GM18870 (cell line): ENCODE results near the gene SPAM1.
"Not testable (repeated sequence)": the region's sequence is repeated elsewhere in the genome, so short reads cannot be mapped to it uniquely, and the experiment has no call there.

Experiments used
- ATAC-seq: cut with Tn5 transposase; IDR thresholded peaks from one replicate; pipeline ENCODE4 v1.9.1; 2021; ENCODE audit warnings: moderate library complexity; ENCODE audit not compliant: unreplicated experiment

SPAM1 gene

DNA sequence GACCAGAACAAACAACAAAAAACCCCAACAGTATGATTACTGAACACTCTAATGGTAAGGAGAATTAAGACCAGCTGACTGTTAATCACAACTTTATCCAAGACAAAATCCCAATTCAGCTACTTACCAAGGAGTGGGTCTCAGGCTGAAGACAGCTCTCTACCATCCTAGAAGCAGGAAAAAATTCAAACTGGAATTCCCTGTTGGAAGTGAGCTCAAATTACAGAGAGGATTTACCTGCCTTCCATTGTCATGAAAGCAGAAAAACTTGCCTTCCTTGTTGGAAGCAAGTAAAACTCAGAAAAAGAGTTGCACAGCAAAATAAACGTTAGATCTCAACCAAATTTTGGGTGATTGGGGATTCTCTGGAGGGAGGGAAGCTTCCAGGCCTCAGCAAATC is 20.9 kb downstream of the SPAM1 start:
- ATAC-seq = no peak

DNA sequence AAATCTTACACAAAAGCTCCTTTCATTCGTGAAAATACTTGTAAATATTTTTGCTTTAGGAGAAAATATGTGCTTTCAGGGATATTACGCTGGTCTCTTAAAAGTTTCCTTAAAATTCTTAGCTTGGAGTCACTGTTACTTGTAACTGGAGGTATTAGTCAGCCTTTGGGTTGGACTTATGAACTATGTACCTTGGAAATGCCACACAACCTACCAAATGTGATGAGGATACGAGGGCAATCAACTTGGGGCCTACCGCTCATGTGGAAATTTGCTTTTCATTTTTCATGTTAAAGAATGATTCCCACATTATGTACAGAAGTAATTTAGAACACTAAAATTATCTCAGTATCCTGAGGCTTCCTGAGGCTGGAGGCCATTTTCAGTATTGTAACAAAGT is 23.1 kb downstream of the SPAM1 start:
- no peak for ATAC-seq

GRCh38 chr7:123958186-123958703 is 33.2 kb downstream of the SPAM1 start:
- no peak for ATAC-seq

GRCh38 chr7:123961771-123962170 is 36.7 kb downstream of the SPAM1 start:
- no peak for ATAC-seq

- no peak for ATAC-seq
These were observed 41.9 kb downstream of the SPAM1 start for GRCh38 chr7:123966936-123967335.

DNA sequence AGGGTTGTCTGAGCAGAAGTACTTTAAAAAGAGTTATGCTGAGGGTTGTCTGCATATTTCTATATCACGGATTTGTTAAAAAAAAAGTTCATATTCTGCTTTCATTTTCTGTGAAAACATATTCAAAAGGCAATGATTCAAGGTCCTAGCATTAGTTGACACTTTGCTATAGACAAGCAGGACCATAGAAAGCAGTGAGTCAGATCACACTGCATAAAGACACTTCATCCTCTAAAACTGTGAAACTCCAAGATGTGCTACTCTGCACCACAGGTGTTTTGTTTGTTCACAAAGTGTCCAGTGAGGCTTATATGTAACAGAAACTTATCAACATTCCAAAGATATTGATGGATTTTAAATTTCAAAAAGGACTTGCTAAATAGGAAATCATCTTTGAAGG is 47.0 kb downstream of the SPAM1 start:
- no peak for ATAC-seq

- no peak for ATAC-seq
These were observed 47.8 kb downstream of the SPAM1 start for GRCh38 chr7:123972831-123973230.

GRCh38 chr7:123974326-123974908 is 49.4 kb downstream of the SPAM1 start:
- no peak for ATAC-seq

DNA sequence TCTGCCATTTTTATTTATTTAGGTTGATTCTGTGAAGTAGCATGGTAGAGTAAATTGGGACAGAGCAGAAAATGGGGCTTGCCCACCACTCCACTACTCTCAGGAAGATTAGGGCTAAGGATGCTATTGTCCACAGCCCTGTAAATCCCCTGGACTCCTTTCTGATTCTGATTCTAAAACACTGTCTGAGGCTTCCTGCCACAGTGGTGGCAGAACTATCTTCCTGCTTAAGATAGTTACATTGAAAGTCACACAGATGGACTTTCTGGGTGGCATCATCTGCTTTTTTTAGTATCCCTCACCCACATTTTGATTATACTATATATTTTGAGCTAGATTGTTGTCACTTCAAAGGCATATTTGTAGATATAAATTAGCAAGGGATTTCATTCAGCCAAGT is 50.0 kb downstream of the SPAM1 start:
- no peak for ATAC-seq

GRCh38 chr7:123977081-123977480 is 52.0 kb downstream of the SPAM1 start:
- ATAC-seq = no peak

DNA sequence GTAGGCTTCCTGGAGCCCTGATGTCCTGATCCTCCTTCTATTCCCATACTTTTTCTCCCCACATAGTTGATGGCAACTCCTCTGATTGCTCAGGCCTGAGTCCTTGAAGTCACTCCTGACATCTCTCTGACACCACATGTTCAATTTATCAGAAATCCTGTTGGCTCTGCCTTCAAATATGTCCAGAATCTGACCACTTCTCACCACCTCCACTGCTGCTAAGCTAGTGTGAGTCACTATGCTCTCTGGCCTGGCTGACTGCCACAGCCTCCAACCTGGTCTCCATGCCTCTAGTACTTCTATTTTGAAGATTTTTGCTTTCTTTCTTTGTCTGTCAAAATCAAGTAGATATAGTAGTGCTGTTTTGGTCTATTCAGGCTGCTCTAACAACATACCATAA is 54.8 kb downstream of the SPAM1 start:
- ATAC-seq = no peak

DNA sequence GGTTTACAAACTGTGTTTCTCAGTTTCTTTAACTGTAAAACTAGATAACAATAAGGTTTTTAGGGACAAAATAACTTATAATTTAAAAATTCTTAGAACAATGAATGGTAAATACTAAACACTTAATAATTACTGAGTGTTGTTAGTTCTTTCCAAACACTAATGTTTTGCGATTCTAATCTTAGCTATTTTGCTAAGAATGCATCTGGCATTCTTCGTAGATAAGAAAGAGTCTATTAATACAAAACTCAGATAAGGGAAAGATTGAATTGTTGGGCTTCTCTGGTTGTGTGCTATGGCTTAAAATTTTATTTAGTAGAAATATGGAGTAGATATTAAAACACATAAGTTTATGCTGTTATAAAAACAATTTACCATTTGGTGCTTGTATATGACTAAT is 62.4 kb downstream of the SPAM1 start:
- no peak for ATAC-seq

GRCh38 chr7:123992913-123993518 is 68.0 kb downstream of the SPAM1 start:
- ATAC-seq = no peak

- ATAC-seq = no peak
These were observed 69.0 kb downstream of the SPAM1 start for GRCh38 chr7:123993996-123994395.

DNA sequence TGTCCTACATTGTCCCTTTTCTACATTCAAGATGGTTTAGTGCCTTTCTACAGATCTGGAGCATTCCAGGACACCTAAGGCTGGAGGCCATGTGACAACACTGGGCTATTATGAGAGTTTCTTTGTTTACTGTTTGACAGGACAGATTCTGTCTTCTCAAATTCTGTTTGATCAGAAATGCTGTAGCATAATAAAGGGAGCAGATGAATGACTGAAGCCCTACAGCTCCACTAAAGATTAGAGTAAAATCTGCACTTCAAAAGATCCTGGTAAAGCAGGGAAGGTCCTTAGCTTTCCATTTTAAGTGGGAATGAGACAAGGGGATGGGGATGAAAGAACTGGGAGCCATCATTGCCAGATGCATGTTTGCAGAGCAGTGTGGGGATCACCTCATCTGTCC is 69.4 kb downstream of the SPAM1 start:
- ATAC-seq = no peak

GRCh38 chr7:123995617-123996326 is 70.7 kb downstream of the SPAM1 start:
- ATAC-seq = no peak

DNA sequence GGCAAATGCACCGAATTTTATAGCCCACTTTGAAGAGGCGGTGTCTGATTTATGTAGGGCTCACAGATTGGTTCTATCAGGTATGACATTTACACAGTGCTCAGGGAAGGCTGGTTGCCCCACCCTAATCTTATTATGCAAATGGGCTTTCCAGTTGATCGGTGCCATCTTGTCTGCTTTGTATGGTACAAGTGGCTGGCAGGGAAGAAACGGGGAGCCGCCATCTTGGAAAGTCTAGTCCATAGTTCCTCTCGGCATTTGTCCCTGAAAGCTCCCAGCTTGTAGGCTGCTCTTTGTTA is 71.2 kb downstream of the SPAM1 start:
- no peak for ATAC-seq

DNA sequence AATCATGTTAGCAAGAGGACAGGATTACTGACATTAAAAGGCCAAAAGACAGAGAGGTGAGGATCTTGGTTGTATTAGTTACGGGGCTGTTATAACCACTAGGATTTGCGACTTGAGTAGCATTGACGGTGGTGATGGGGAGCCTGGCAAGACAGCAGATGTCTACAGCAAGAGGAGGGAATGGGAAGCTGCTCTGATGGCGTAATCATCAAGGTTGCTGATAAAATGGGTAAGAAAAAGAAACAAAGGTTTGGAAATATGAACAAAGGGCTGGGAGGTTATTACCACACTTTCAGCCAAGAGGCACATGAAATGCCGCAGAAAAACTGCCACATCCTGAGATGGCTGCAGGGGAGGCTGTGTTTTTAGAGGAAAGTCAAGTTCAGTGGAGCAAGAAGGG is 73.9 kb downstream of the SPAM1 start:
- ATAC-seq = no peak

DNA sequence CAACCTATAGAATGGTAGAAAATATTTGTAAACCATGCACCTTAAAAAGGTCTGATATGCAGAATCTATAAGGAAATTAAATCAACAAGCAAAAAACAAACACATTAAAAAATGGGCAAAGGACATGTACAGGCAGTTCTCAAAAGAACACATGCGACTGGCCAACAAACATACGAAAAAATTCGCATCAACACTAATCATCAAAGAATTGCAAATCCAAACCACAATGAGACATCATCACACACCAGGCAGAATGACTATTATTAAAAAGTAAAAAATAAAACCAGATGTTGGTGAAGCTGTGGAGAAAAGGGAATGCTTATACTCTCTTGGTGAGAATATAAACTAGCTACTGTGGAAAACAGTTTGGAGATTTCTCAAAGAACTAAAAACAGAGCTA is 74.7 kb downstream of the SPAM1 start:
- no peak for ATAC-seq

DNA sequence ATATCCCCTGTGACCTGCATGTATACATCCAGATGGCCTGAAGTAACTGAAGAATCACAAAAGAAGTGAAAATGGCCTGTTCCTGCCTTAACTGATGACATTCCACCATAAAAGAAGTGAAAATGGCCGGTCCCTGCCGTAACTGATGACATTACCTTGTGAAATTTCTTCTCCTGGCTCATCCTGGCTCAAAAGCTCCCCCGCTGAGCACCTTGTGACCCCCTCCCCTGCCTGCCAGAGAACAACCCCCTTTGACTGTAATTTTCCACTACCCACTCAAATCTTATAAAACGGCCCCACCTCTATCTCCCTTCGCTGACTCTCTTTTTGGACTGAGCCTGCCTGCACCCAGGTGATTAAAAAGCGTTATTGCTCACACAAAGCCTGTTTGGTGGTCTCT is 83.3 kb downstream of the SPAM1 start:
- ATAC-seq = not testable (repeated sequence)

DNA sequence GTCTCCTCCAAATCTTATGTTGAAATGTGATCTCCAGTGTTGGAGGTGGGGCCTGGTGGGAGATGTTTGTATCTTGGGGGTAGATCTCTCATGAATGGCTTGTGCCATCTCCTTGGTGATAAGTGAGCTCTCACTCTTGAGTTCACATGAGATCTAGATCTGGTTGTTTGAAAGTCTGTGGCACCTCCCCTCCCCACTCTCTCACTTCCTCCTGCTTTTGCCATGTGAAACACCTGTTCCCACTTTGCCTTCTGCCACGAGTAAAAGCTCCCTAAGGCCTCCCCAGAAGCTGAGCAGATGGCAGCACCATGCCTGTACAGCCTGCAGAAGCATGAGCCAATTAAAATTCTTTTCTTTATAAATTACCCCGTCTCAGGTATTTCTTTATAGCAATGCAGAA is 84.3 kb downstream of the SPAM1 start:
- no peak for ATAC-seq
